GM10847 (cell line): ENCODE results near the gene GOLGA6L2.

Source experiments
- POLR2A ChIP-seq: IDR thresholded peaks from 2 replicates; pipeline ENCODE4 v1.6.1; 2011; ENCODE audit not compliant: insufficient read length; ENCODE audit errors: extremely low read depth

Gene GOLGA6L2

GRCh38 chr15:23447107-23447500, at the start of gene GOLGA6L2:
TSS of gene GOLGA6L2 (minus strand) at chr15:23447243. CDS start at chr15:23447181, 62 bp downstream.
- no peak for TF ChIP-seq POLR2A

GRCh38 chr15:23484870-23485269, 37.8 kb upstream of the GOLGA6L2 start:
- TF ChIP-seq POLR2A = no peak

GRCh38 chr15:23483821-23484299, 36.8 kb upstream of the GOLGA6L2 start:
- TF ChIP-seq POLR2A = no peak

GRCh38 chr15:23482764-23483489, 35.9 kb upstream of the GOLGA6L2 start:
- TF ChIP-seq POLR2A = no peak

GRCh38 chr15:23482228-23482627, 35.2 kb upstream of the GOLGA6L2 start:
- TF ChIP-seq POLR2A = no peak

- TF ChIP-seq POLR2A = no peak
Measured at GRCh38 chr15:23477920-23478319, 30.9 kb upstream of the GOLGA6L2 start.

- no peak for TF ChIP-seq POLR2A
Measured at GRCh38 chr15:23472678-23473077, 25.6 kb upstream of the GOLGA6L2 start.

GRCh38 chr15:23472033-23472432, 25.0 kb upstream of the GOLGA6L2 start:
- no peak for TF ChIP-seq POLR2A

- TF ChIP-seq POLR2A = no peak
Measured at GRCh38 chr15:23467110-23467600, 20.1 kb upstream of the GOLGA6L2 start.

GRCh38 chr15:23457890-23458289, 10.8 kb upstream of the GOLGA6L2 start:
- TF ChIP-seq POLR2A = no peak

GRCh38 chr15:23446215-23447106, 582 bp downstream of the GOLGA6L2 start:
- TF ChIP-seq POLR2A = no peak

GRCh38 chr15:23444269-23444668, 2.8 kb downstream of the GOLGA6L2 start:
- TF ChIP-seq POLR2A = no peak

GRCh38 chr15:23441204-23441603, 5.8 kb downstream of the GOLGA6L2 start:
- TF ChIP-seq POLR2A = no peak

- TF ChIP-seq POLR2A = no peak
Measured at GRCh38 chr15:23440596-23440995, 6.4 kb downstream of the GOLGA6L2 start.

- TF ChIP-seq POLR2A = no peak
Measured at GRCh38 chr15:23439513-23439912, 7.5 kb downstream of the GOLGA6L2 start.
